KMS-11 (cell line): Measurements from ENCODE around the gene PHPT1.

ENCODE experiments used
- H2AFZ ChIP-seq: fragments of 200-600 bp; sonication (generic); 2 replicates; pipeline ENCODE4 v1.6.1; 2016; ENCODE audit warnings: antibody characterized with exemption, mixed run types, low read depth
- H3K27ac ChIP-seq: fragments of 200-600 bp; sonication (generic); 2 replicates; pipeline ENCODE4 v1.6.1; 2016; ENCODE audit warnings: mild to moderate bottlenecking, mixed run types
- H3K27me3 ChIP-seq: fragments of 200-600 bp; sonication (generic); 2 replicates; pipeline ENCODE4 v1.6.1; 2017; ENCODE audit warnings: mild to moderate bottlenecking, low read depth, mixed run types, moderate library complexity; ENCODE audit not compliant: insufficient read depth
- H3K36me3 ChIP-seq: fragments of 200-600 bp; sonication (generic); 2 replicates; pipeline ENCODE4 v1.6.1; 2017; ENCODE audit warnings: mild to moderate bottlenecking, mixed run types; ENCODE audit not compliant: insufficient read depth
- H3K4me1 ChIP-seq: fragments of 200-600 bp; sonication (generic); 2 replicates; pipeline ENCODE4 v1.6.1; 2016; ENCODE audit warnings: mild to moderate bottlenecking, low read depth, mixed run types; ENCODE audit not compliant: poor library complexity, severe bottlenecking
- H3K4me2 ChIP-seq: fragments of 200-600 bp; sonication (generic); 2 replicates; pipeline ENCODE4 v1.7.0; 2016; ENCODE audit warnings: mild to moderate bottlenecking, mixed run types
- H3K4me3 ChIP-seq: fragments of 200-600 bp; sonication (generic); IDR thresholded peaks from 2 replicates; pipeline ENCODE4 v1.6.1; 2017; ENCODE audit warnings: low read depth, low read length, mixed read lengths; ENCODE audit not compliant: insufficient read depth
- H3K79me2 ChIP-seq: fragments of 200-600 bp; sonication (generic); 2 replicates; pipeline ENCODE4 v1.6.1; 2016; ENCODE audit warnings: low read depth, mixed run types; ENCODE audit not compliant: insufficient read depth
- H3K9ac ChIP-seq: fragments of 200-600 bp; sonication (generic); 2 replicates; pipeline ENCODE4 v1.6.1; 2016; ENCODE audit warnings: mild to moderate bottlenecking, mixed run types
- H4K20me1 ChIP-seq: fragments of 200-600 bp; sonication (generic); 2 replicates; pipeline ENCODE4 v1.6.1; 2016; ENCODE audit warnings: mild to moderate bottlenecking, mixed run types; ENCODE audit not compliant: insufficient read depth
- CTCF ChIP-seq: fragments of 200-600 bp; sonication (generic); conservative IDR thresholded peaks from 2 replicates; pipeline ENCODE4 v1.6.1; 2017; ENCODE audit warnings: low read depth, mild to moderate bottlenecking, antibody characterized with exemption, low read length, moderate library complexity, mixed read lengths

The PHPT1 gene

GRCh38 chr9:136896027-136896426 lies 46.8 kb downstream of the PHPT1 start:
- no peak overlapping the region for H3K9ac ChIP-seq
- H2AFZ ChIP-seq, result no peak overlapping the region
- H4K20me1 ChIP-seq, result no peaks in the 10 kb centered on the region
- TF ChIP-seq CTCF, result no peak
- H3K79me2 ChIP-seq, result peaks cover 86% of the 10 kb centered on the region
- peaks cover 74% of the 10 kb centered on the region for H3K4me1 ChIP-seq
- H3K36me3 ChIP-seq, result peaks cover 8% of the 10 kb centered on the region; the same call in 1 of the 2 replicates
- H3K4me2 ChIP-seq, result peak overlapping the region; percentile 9; the same call in 1 of the 2 replicates
- peak overlapping the region; percentile 99; the same call in 1 of the 2 replicates for H3K27ac ChIP-seq
- H3K4me3 ChIP-seq, result no peak overlapping the region
- no peaks in the 10 kb centered on the region for H3K27me3 ChIP-seq

GRCh38 chr9:136898483-136899100 lies 49.4 kb downstream of the PHPT1 start:
- Histone ChIP-seq H3K4me3 (no peak overlapping the region), H3K79me2 (peaks cover 63% of the 10 kb centered on the region), H3K36me3 (peaks cover 8% of the 10 kb centered on the region; the same call in 1 of the 2 replicates), H3K4me1 (peaks cover 91% of the 10 kb centered on the region), H3K27ac (peak overlapping the region; percentile 99), H4K20me1 (no peaks in the 10 kb centered on the region), H3K27me3 (no peaks in the 10 kb centered on the region), H3K9ac (no peak overlapping the region), H2AFZ (no peak overlapping the region), H3K4me2 (peak overlapping the region; percentile 83)
- TF ChIP-seq CTCF, result no peak; the same call in 1 of the 2 replicates

- Histone ChIP-seq H3K9ac (peak overlapping the region; percentile 8; the same call in 1 of the 2 replicates), H3K36me3 (peaks cover 8% of the 10 kb centered on the region; the same call in 1 of the 2 replicates), H3K4me2 (peak overlapping the region; percentile 83), H3K4me1 (peaks cover 96% of the 10 kb centered on the region), H2AFZ (no peak overlapping the region), H4K20me1 (no peaks in the 10 kb centered on the region), H3K27ac (peak overlapping the region; percentile 99), H3K4me3 (no peak overlapping the region), H3K27me3 (no peaks in the 10 kb centered on the region), H3K79me2 (peaks cover 63% of the 10 kb centered on the region)
- TF ChIP-seq CTCF, result no peak
These were observed 50.0 kb downstream of the PHPT1 start for GRCh38 chr9:136899196-136899595.

- Histone ChIP-seq H3K79me2 (peaks cover 61% of the 10 kb centered on the region), H3K4me1 (peaks cover 98% of the 10 kb centered on the region)
These were observed 51.3 kb downstream of the PHPT1 start for GRCh38 chr9:136900556-136900955.

More at GRCh38 chr9:136900556-136900955, 51.3 kb downstream of the PHPT1 start:
- no peak for TF ChIP-seq CTCF
- no peak overlapping the region for H3K4me3 ChIP-seq
- peak overlapping the region; percentile 83 for H3K4me2 ChIP-seq
- no peaks in the 10 kb centered on the region for H4K20me1 ChIP-seq
- H3K9ac ChIP-seq, result no peak overlapping the region
- H3K27me3 ChIP-seq, result no peaks in the 10 kb centered on the region
- H2AFZ ChIP-seq, result no peak overlapping the region
- H3K36me3 ChIP-seq, result peaks cover 11% of the 10 kb centered on the region; the same call in 1 of the 2 replicates
- peak overlapping the region; percentile 99 for H3K27ac ChIP-seq
